H1 (cell line): ENCODE results near the gene ARMH4. TPM values are rescaled to one million over a fixed set of nuclear protein-coding genes. Genes with fewer than 3 reads are reported as not detected.

Source experiments
- CTCF ChIA-PET: fragments of 300-600 bp; sonication (Branson Sonifier 250); formaldehyde crosslinking; loops from one replicate; lab custom pipeline; 2021; ENCODE audit not compliant: partially characterized antibody; lab: Charles Lee
- POLR2A ChIA-PET: fragments of 300-600 bp; sonication (Branson Sonifier 250); formaldehyde crosslinking; loops from one replicate; lab custom pipeline; 2021; ENCODE audit warnings: inconsistent platforms; ENCODE audit not compliant: partially characterized antibody; lab: Charles Lee
- DNase-seq, 2 experiments: peaks; one replicate each; pipeline versions ENCODE4 v3.0.0 to v3.0.0-alpha.2; 2010 to 2022; ENCODE audit warnings: low spot score in 2 of 2, low read depth in 1 of 2, mixed read lengths in 1 of 2
- FAIRE-seq: peaks from 2 replicates; lab custom pipeline; 2011; peaks lifted over from hg19 to GRCh38; lab: Jason Lieb, UNC
- H2AFZ ChIP-seq: 2 replicates; pipeline ENCODE4 v1.8.1; 2012; ENCODE audit warnings: low read length, inconsistent platforms
- H2AK5ac ChIP-seq: 2 replicates; pipeline ENCODE4 v1.6.1; 2013; ENCODE audit warnings: low read depth, low read length
- H2BK120ac ChIP-seq: replicated peaks from 2 replicates; pipeline ENCODE3; 2013; ENCODE audit warnings: low read depth, low read length, inconsistent platforms
- H2BK12ac ChIP-seq: 2 replicates; pipeline ENCODE4 v1.6.1; 2013; ENCODE audit warnings: low read depth, low read length
- H2BK15ac ChIP-seq: 2 replicates; pipeline ENCODE4 v1.6.1; 2013; ENCODE audit warnings: low read length
- H2BK20ac ChIP-seq: 2 replicates; pipeline ENCODE4 v1.6.1; 2013; ENCODE audit warnings: low read length
- H2BK5ac ChIP-seq: 2 replicates; pipeline ENCODE4 v1.6.1; 2013; ENCODE audit warnings: low read depth, low read length
- H3K14ac ChIP-seq: 2 replicates; pipeline ENCODE4 v1.6.1; 2013; ENCODE audit warnings: inconsistent platforms; ENCODE audit not compliant: insufficient read length
- H3K18ac ChIP-seq: 2 replicates; pipeline ENCODE4 v1.6.1; 2013; ENCODE audit warnings: low read length; ENCODE audit errors: extremely low read depth
- H3K23ac ChIP-seq: 2 replicates; pipeline ENCODE4 v1.6.1; 2013; ENCODE audit warnings: inconsistent platforms; ENCODE audit not compliant: insufficient read length
- H3K23me2 ChIP-seq: 2 replicates; pipeline ENCODE4 v1.6.1; 2013; ENCODE audit warnings: low read depth, low read length
- H3K27ac ChIP-seq: 2 replicates; pipeline ENCODE4 v1.6.1; 2011; ENCODE audit warnings: low read depth, low read length, inconsistent platforms
- H3K27me3 ChIP-seq, 4 experiments: replicated peaks in 1 of 4; 1 replicate in 1 of 4; 2 replicates in 3 of 4; pipeline versions ENCODE4 v1.6.1 to v1.8.1; 2011 to 2013; ENCODE audit warnings: low read length in 3 of 4, mild to moderate bottlenecking in 3 of 4, inconsistent platforms in 2 of 4, mixed read lengths in 2 of 4, moderate library complexity in 1 of 4; ENCODE audit not compliant: control insufficient read depth in 3 of 4, insufficient read depth in 3 of 4; ENCODE audit errors: extremely low read depth in 1 of 4
- H3K36me3 ChIP-seq, 4 experiments: 2 replicates each; pipeline versions ENCODE4 v1.6.1 to v1.8.1; 2011 to 2013; ENCODE audit warnings: mild to moderate bottlenecking in 4 of 4, low read length in 3 of 4, moderate library complexity in 2 of 4, control low read depth in 1 of 4, inconsistent platforms in 1 of 4; ENCODE audit not compliant: insufficient read depth in 4 of 4, control insufficient read depth in 2 of 4
- H3K4ac ChIP-seq: replicated peaks from 2 replicates; pipeline ENCODE3; 2013; ENCODE audit warnings: low read length, low read depth, mixed read lengths, inconsistent platforms; ENCODE audit not compliant: insufficient read length
- H3K4me1 ChIP-seq, 4 experiments: replicated peaks in 1 of 4; 1 replicate in 1 of 4; 2 replicates in 3 of 4; pipeline versions ENCODE4 v1.6.1 to v1.8.1; 2011 to 2013; ENCODE audit warnings: low read length in 3 of 4, inconsistent platforms in 2 of 4, mixed read lengths in 1 of 4; ENCODE audit not compliant: insufficient read depth in 4 of 4, control insufficient read depth in 3 of 4
- H3K4me2 ChIP-seq, 2 experiments: 2 replicates each; pipeline versions ENCODE4 v1.6.1 to v1.8.1; 2011 to 2013; ENCODE audit warnings: low read depth in 2 of 2, low read length in 2 of 2, control low read depth in 1 of 2, inconsistent platforms in 1 of 2, mild to moderate bottlenecking in 1 of 2; ENCODE audit not compliant: insufficient read depth in 1 of 2
- H3K4me3 ChIP-seq, 4 experiments: fragments of 200-600, 300-600 bp in 1 of 4; sonication (generic), shearing (Covaris generic), sonication (Bioruptor Twin) in 1 of 4; 2 replicates each; pipeline versions ENCODE4 v1.5.1 to v1.8.1; 2011 to 2016; ENCODE audit warnings: low read length in 4 of 4, low read depth in 3 of 4, control low read depth in 2 of 4, inconsistent platforms in 2 of 4, mild to moderate bottlenecking in 2 of 4, mixed read lengths in 1 of 4, moderate library complexity in 1 of 4; ENCODE audit not compliant: insufficient read depth in 2 of 4; ENCODE audit errors: extremely low read depth in 1 of 4
- H3K56ac ChIP-seq: replicated peaks from 2 replicates; pipeline ENCODE3; 2013; ENCODE audit warnings: low read depth, mild to moderate bottlenecking, mixed read lengths, low read length, inconsistent platforms; ENCODE audit not compliant: insufficient read length
- H3K79me1 ChIP-seq: 2 replicates; pipeline ENCODE4 v1.6.1; 2013; ENCODE audit warnings: low read depth, low read length, control low read depth
- H3K79me2 ChIP-seq, 2 experiments: 2 replicates each; pipeline versions ENCODE4 v1.6.1 to v1.8.1; 2012 to 2013; ENCODE audit warnings: low read length in 2 of 2, mild to moderate bottlenecking in 2 of 2, inconsistent platforms in 1 of 2; ENCODE audit not compliant: insufficient read depth in 2 of 2, control insufficient read depth in 1 of 2
- H3K9ac ChIP-seq, 4 experiments: replicated peaks in 1 of 4; 1 replicate in 1 of 4; 2 replicates in 3 of 4; pipeline versions ENCODE4 v1.6.1 to v1.8.1; 2011 to 2013; ENCODE audit warnings: low read depth in 3 of 4, low read length in 3 of 4, control low read depth in 2 of 4, mild to moderate bottlenecking in 2 of 4, moderate library complexity in 2 of 4, inconsistent platforms in 1 of 4; ENCODE audit errors: extremely low read depth in 1 of 4
- H3K9me3 ChIP-seq, 2 experiments: 2 replicates each; pipeline versions ENCODE4 v1.6.1 to v1.8.1; 2012 to 2013; ENCODE audit warnings: mild to moderate bottlenecking in 2 of 2, moderate library complexity in 2 of 2, control low read depth in 1 of 2, inconsistent platforms in 1 of 2, low read depth in 1 of 2, low read length in 1 of 2, mixed read lengths in 1 of 2; ENCODE audit not compliant: insufficient read depth in 2 of 2
- H4K20me1 ChIP-seq, 2 experiments: replicated peaks in 1 of 2; 2 replicates each; pipeline versions ENCODE3 to v1.8.1; 2011 to 2013; ENCODE audit warnings: inconsistent platforms in 2 of 2, low read length in 2 of 2, mild to moderate bottlenecking in 1 of 2; ENCODE audit not compliant: insufficient read depth in 2 of 2, control insufficient read depth in 1 of 2
- H4K5ac ChIP-seq: 2 replicates; pipeline ENCODE4 v1.6.1; 2013; ENCODE audit warnings: low read length, low read depth, mixed read lengths, inconsistent platforms; ENCODE audit not compliant: insufficient read length
- H4K8ac ChIP-seq: 2 replicates; pipeline ENCODE4 v1.8.0; 2013; ENCODE audit warnings: mild to moderate bottlenecking, moderate library complexity, low read length, inconsistent platforms; ENCODE audit not compliant: insufficient read depth; ENCODE audit errors: extremely low read depth
- H4K91ac ChIP-seq: replicated peaks from 2 replicates; pipeline ENCODE3; 2013; ENCODE audit warnings: low read length, mixed read lengths, inconsistent platforms; ENCODE audit not compliant: insufficient read length
- EP300 ChIP-seq, 2 experiments: IDR thresholded peaks; 1 replicate in 1 of 2; 2 replicates in 1 of 2; pipeline ENCODE4 v1.6.1; 2011 to 2012; ENCODE audit warnings: low read depth in 2 of 2, low read length in 2 of 2, mild to moderate bottlenecking in 2 of 2, borderline replicate concordance in 1 of 2, inconsistent platforms in 1 of 2, moderate library complexity in 1 of 2
- EZH2 ChIP-seq: fragments of 200-600 bp; sonication (generic); IDR thresholded peaks from 2 replicates; pipeline ENCODE4 v1.7.1; 2012; ENCODE audit warnings: low read depth, mild to moderate bottlenecking, moderate library complexity, low read length, inconsistent platforms; ENCODE audit not compliant: severe bottlenecking
- SP1 ChIP-seq: IDR thresholded peaks from 2 replicates; pipeline ENCODE4 v1.6.1; 2011; ENCODE audit warnings: low read depth, low read length
- YY1 ChIP-seq: IDR thresholded peaks from 2 replicates; pipeline ENCODE4 v1.6.1; 2011; ENCODE audit warnings: low read depth, mild to moderate bottlenecking, low read length
- WGBS, 2 experiments: shearing (Covaris generic) in 1 of 2; methylation state at CpG; one replicate each; pipeline versions ENCODE4 v1.1.6 to v1.1.7; 2013 to 2015; ENCODE audit warnings: low lambda C conversion rate in 2 of 2, mixed read lengths in 2 of 2, inconsistent platforms in 1 of 2, low coverage in 1 of 2, missing lambda C conversion rate in 1 of 2; ENCODE audit not compliant: insufficient replicate concordance in 2 of 2, insufficient coverage in 1 of 2, insufficient read length in 1 of 2; ENCODE audit errors: extremely low coverage in 1 of 2, missing lambda C conversion rate in 1 of 2; 5-methylcytosine and 5-hydroxymethylcytosine counted together
- polyA plus RNA-seq, 7 experiments: library from polyadenylated mRNA; depleted of rRNA in 3 of 7; stranded (reverse) in 5 of 7; unstranded in 2 of 7; fragments of >200 nt in 5 of 7; fragments of 200-250 nt in 2 of 7; gene quantifications; 1 replicate in 5 of 7; 2 replicates in 1 of 7; 4 replicates in 1 of 7; pipeline versions ENCODE4 v1.2.1 to v1.2.3, GENCODE V29; 2011 to 2013; ENCODE audit warnings: missing spikeins in 2 of 7, mixed read lengths in 2 of 7
- total RNA-seq: library from RNA; stranded (reverse); fragmentation: NEBNext Ultra II Directional; extraction: Animal tissue kit (Norgen Biotek cat#: 25700); gene quantifications from 2 replicates; pipeline ENCODE4 v1.2.1, GENCODE V29; 2021

Gene ARMH4
- total and polyA plus RNA-seq, 2 of the 8 experiments (the other 6 are each of a cell fraction or from before 2014, with no cell fraction given), result 7.1 to 25.4 TPM

GRCh38 chr14:58193542-58193941, 41.5 kb upstream of the ARMH4 start:
- no peak overlapping the region for H2BK120ac ChIP-seq
- no peak overlapping the region for H4K5ac ChIP-seq
- WGBS, 2 experiments, result 91% methylated on average over 2 of the region's 2 CpGs; no CpG with 5 or more reads in 1 of the 2 experiments
- DNase-seq, result no peak
- no peaks in the 10 kb centered on the region for H3K23me2 ChIP-seq
- H3K79me2 ChIP-seq, result no peaks in the 10 kb centered on the region
- CTCF ChIA-PET, result interaction anchor here (1.4 kb wide), 1 partner anchor 28 kb away, joined by 3 read pairs; no protein-coding TSS in a partner anchor
- no peak overlapping the region for H3K4me3 ChIP-seq
- peaks cover 0 to 1% (median 0%) of the 10 kb centered on the region in 4 experiments; a peak in 1 of 7 replicates for H3K27me3 ChIP-seq
- no peak for TF ChIP-seq SP1
- no peak for TF ChIP-seq EP300 (IDR thresholded peaks at IDR 0.05; ENCODE audit: borderline replicate concordance in 1 of 2, low read depth in 2 of 2, low read length in 2 of 2)
- TF ChIP-seq YY1, result no peak
- no peak for TF ChIP-seq EZH2
- TF ChIP-seq, all 59 proteins: peak for 0
- Histone ChIP-seq H3K4ac (no peak overlapping the region), H3K36me3 (no peaks in the 10 kb centered on the region), H3K79me1 (no peaks in the 10 kb centered on the region), H3K4me1 (no peaks in the 10 kb centered on the region), H3K9me3 (no peaks in the 10 kb centered on the region), H2BK20ac (no peak overlapping the region), H3K18ac (no peak overlapping the region), H3K27ac (no peak overlapping the region), H3K23ac (no peak overlapping the region), H4K20me1 (no peaks in the 10 kb centered on the region), H3K56ac (no peak overlapping the region), H3K9ac (no peak overlapping the region), H2AK5ac (no peak overlapping the region), H3K14ac (no peak overlapping the region), H2BK5ac (no peak overlapping the region), H2BK15ac (no peak overlapping the region), H2AFZ (no peak overlapping the region), H4K8ac (no peak overlapping the region), H4K91ac (no peak overlapping the region), H3K4me2 (no peak overlapping the region), H2BK12ac (no peak overlapping the region)
- no peak for FAIRE-seq
- POLR2A ChIA-PET, result no interaction called here
